WI38 (cell line): ENCODE results near the gene CIDEA.

Source experiments
- H3K4me3 ChIP-seq: 2 replicates; pipeline ENCODE4 v1.5.1; 2011; ENCODE audit warnings: low read depth, mild to moderate bottlenecking, control low read depth, low read length
- TF ChIP-seq, protein P1 (sequence below): IDR thresholded peaks from 2 replicates; pipeline ENCODE4 v1.5.1; 2012; ENCODE audit warnings: low read depth, mild to moderate bottlenecking, control low read depth, low read length

The CIDEA gene

GRCh38 chr18:12293831-12294230, 39.7 kb downstream of the CIDEA start:
- TF ChIP-seq, protein P1, sequence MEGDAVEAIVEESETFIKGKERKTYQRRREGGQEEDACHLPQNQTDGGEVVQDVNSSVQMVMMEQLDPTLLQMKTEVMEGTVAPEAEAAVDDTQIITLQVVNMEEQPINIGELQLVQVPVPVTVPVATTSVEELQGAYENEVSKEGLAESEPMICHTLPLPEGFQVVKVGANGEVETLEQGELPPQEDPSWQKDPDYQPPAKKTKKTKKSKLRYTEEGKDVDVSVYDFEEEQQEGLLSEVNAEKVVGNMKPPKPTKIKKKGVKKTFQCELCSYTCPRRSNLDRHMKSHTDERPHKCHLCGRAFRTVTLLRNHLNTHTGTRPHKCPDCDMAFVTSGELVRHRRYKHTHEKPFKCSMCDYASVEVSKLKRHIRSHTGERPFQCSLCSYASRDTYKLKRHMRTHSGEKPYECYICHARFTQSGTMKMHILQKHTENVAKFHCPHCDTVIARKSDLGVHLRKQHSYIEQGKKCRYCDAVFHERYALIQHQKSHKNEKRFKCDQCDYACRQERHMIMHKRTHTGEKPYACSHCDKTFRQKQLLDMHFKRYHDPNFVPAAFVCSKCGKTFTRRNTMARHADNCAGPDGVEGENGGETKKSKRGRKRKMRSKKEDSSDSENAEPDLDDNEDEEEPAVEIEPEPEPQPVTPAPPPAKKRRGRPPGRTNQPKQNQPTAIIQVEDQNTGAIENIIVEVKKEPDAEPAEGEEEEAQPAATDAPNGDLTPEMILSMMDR: no peak
- H3K4me3 ChIP-seq: no peak overlapping the region

DNA sequence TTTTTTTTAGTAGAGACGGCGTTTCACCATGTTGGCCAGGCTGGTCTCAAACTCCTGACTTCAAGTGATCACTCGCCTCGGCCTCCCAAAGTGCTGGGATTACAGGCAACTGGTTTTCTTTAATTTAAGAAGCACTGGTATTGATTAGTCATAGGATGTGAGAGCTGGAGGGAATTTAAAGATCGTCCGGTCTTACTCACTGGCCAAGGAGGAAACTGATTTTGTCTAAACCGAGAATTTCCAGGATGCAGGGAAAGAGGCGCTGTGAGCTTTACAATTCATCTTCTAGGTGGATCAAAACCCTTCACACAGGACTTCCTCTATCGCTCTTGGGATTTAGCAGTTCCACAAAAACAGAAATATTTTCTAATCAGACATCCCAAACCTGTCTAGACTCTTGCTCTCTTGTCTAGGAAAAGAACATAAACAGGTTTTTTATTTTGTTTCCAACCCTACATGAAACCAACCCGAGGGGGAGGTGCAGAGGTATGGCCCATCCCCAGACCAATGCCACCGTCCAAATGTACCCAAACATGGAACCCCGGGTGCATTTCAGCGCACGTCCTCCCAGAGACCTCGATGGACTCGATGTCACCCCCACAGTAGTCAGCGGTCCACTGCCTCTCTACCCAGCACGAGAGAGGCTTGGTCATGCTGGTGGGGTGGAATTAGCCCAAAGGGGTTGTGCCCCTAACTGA, 41.4 kb downstream of the CIDEA start:
- TF ChIP-seq, protein P1: no peak

GRCh38 chr18:12296087-12296403, 41.9 kb downstream of the CIDEA start:
- H3K4me3 ChIP-seq: no peak overlapping the region
- TF ChIP-seq, protein P1: no peak

More for the DNA sequence above, 41.4 kb downstream of the CIDEA start:
- no peak overlapping the region for H3K4me3 ChIP-seq

GRCh38 chr18:12296457-12296856, 42.3 kb downstream of the CIDEA start:
- no peak overlapping the region for H3K4me3 ChIP-seq
- TF ChIP-seq, protein P1: no peak

GRCh38 chr18:12299862-12300261, 45.7 kb downstream of the CIDEA start:
- TF ChIP-seq, protein P1: no peak

GRCh38 chr18:12301263-12302005, 47.3 kb downstream of the CIDEA start:
- H3K4me3 ChIP-seq: no peak overlapping the region
- TF ChIP-seq, protein P1: no peak

More at GRCh38 chr18:12299862-12300261, 45.7 kb downstream of the CIDEA start:
- no peak overlapping the region for H3K4me3 ChIP-seq

GRCh38 chr18:12302391-12303147, 48.4 kb downstream of the CIDEA start:
- H3K4me3 ChIP-seq: no peak overlapping the region
- TF ChIP-seq, protein P1: no peak
